HUDEP-2 (cell line): Measurements from ENCODE around the gene RNU4-1.
A peak's percentile ranks its signal among the peaks of the same experiment; 100 is the strongest.

Experiments used
- DNase-seq, 76 experiments: peaks; one replicate each; lab custom pipeline; 2025; ENCODE audit not compliant: unreplicated experiment in 76 of 76; lab: John Stamatoyannopoulos, UW

Gene RNU4-1

DNA sequence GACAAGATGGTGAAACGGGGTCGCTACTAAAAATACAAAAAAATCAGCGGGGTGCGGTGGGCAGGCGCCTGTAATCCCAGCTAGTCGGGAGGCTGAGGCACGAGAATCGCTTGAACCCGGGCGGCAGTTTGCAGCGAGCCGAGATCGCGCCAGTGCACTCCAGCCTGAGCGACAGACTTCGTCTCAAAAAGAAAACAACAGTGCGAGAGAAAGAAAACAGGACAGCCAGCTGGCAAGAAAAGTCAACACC lies 701 bp downstream of the RNU4-1 start:
- peak in 2 of 76 experiments; percentile 38 to 58 for DNase-seq

DNA sequence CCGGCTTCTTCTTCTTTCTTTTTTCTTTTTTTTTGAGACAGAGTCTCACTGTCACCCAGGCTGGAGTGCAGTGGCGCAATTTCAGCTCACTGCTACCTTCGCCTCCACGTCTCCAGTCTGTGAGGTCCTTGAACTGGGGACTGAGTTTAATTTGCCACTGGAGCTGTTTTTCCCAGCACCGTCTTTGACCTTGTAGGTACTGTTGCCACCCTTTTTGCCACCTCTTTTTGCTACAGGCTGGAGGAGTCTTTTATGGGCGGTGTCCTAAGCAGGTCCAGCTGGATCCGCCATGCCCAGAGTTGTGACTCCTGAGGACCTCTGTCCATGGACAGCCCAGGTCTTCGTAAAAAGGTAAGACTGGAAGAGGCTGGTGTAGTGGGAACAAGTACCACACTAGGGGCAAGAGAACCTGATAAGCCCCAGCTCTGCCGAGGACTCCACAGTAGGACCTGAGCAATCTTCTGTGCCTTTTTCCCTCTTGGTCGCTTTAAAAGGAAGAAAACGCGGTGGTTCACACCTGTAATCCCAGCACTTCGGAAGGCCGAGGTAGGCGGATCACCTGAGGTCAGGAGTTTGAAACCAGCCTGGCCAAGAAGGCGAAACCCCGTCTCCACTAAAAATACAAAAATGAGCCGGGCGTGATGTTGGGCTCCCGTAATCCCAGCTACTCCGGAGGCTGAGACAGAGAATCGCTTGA lies 2.3 kb downstream of the RNU4-1 start:
- DNase-seq: peak in 1 of 76 experiments; percentile 21

DNA sequence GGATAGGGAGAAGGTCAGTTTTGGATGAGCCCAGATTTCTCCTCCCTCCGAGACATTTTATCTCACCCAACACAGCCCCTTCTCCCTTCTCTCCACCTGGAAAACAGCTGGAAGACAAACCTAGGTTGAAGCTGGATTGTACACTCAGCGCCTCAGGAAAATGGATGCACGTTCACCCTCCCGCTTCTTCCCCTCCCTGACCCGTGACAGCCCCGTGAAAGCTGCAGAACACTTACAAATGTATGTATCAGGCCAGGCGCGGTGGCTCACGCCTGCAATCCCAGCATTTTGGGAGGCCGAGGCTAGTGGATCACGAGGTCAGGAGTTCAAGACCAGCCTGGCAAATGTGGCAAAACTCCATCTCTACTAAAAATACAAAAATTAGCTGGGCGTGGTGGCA lies 5.5 kb downstream of the RNU4-1 start:
- no peak for DNase-seq

DNA sequence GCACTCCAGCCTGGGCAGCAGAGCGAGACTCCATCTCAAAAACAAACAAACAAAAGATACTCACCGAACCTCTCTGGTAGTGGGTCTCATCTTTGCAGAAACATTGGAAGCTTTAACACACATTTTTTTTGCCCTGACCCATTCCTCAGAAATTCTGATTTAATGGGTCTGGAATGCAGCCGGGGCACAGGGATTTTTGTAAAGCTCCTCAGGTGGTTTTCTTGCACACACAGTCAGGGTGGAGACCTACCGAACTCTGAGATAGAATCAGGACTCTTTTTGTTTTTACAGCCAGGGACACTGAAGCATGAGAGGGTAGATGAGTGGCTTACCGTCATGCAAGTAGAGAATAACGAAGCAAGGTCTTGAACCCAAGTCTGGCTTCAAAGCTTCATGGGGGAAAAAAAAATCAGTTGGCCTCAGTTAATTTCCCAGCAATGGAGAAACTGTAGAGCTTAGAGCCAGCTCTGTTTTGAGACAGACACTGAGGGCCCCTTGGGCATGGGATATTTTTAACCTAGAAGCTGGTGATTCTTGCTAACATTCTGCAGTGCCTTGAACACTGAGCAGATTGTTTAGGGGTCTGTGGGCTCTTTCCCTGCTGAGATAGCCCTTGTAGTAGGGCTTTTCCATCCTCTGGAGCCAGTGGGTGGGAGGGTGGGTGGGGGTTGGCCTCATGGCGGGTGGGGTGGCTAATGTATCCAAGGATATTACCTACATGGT lies 6.1 kb downstream of the RNU4-1 start:
- no peak for DNase-seq

DNA sequence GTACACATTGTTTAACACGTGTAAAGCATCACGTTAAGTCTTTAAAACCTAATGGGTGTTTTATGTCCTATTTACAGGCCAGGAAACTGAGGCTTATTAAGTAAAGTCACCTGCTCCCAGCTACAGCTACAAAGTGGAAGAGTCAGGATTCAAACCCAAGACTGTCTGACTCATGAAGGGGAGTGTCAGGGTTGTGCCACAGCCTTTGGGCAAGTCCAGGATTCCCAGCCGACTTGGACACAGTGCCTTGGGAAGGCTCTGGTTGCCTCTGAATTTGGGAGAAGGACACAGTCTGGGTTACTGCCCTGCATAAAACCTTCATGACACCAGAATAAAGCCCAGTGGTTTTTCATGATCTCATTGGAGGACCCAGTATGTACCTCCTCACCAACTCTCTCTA lies 8.7 kb downstream of the RNU4-1 start:
- DNase-seq: no peak

DNA sequence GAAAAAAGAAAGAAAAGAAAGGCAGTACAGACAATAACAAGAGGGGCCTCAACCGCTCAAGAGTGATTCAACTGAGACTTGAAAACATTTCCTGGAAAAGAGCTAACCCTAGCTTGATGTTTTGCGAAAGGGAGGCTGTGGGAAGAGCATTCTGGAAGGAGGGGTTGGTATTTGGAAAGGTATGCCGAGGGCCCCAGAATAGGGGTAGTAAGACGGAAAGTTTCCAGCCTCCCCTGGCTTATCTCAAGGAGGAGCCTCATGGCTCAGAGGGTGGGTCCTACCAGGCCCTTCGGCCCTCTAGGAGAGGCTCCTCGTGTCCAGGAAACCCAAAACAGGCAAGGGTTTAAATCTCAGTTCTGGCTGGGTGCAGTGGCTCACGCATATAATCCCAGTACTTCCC lies 9.7 kb downstream of the RNU4-1 start:
- no peak for DNase-seq

DNA sequence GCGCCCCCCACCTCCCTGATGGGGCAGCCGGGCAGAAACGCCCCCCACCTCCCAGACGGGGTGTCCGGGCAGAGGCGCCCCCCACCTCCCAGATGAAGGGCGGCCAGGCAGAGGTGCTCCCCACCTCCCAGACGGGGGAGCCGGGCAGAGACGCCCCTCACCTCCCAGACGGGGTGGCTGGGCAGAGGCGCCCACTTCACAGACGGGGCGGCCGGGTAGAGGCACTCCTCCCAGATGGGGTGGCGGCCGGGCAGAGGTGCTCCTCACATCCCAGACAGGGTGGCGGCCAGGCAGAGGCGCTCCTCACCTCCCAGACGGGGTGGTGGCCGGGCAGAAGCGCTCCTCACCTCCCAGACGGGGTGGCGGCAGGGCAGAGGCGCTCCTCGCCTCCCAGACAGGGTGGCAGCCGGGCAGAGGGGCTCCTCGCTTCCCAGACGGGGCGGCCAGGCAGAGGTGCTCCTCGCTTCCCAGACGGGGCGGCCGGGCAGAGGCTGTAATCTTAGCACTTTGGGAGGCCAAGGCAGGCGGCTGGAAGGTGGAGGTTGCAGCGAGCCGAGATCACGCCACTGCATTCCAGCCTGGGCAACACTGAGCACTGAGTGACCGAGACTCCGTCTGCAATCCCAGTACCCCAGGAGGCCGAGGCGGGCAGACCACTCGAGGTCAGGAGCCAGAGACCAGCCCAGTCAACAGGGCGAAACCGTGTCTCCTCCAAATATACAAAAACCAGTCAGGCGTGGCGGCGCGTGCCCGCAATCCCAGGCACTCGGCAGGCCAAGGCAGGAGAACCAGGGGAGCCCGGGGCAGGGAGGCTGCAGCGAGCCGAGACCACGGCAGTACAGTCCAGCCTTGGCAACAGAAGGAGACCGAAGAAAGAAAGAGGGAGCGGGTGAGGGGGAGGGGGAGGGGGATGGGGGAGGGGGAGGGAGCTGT lies 14.6 kb downstream of the RNU4-1 start:
- no peak for DNase-seq

DNA sequence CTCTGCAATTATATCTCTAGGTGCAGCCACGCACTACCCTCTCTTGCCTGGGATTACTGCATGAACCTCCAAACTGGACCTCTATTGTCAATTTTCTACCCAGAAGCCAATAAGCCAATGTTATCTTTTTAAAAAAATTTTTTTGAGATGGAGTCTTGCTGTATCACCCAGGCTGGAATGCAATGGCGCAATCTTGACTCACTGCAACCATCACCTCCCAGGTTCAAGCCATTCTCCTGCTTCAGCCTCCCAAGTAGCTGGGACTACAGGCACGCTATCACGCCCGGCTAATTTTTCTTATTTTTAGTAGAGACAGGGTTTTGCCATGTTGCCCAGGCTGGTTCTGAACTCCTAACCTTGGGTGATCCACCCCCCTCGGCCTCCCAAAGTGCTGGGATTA lies 16.3 kb downstream of the RNU4-1 start:
- DNase-seq: no peak

DNA sequence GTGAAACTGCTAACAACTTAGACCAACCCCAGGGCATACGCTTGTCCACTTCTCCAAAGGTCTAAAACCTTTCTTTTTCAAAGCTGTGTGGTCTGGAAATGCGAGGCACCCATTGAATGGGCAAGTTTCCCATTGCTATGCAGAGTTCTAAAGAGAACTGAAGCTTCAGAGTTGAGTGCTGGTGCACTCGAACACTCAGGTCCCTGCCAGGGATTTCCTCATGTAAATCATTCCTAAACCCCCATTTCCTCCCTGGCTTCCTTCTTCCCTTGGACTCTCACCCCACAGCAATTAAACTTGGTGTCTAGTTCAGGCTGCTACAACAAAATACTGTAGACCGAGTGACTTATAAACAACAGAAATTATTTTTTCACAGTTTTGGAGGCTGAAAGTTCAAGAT lies 25.3 kb downstream of the RNU4-1 start:
- no peak for DNase-seq

DNA sequence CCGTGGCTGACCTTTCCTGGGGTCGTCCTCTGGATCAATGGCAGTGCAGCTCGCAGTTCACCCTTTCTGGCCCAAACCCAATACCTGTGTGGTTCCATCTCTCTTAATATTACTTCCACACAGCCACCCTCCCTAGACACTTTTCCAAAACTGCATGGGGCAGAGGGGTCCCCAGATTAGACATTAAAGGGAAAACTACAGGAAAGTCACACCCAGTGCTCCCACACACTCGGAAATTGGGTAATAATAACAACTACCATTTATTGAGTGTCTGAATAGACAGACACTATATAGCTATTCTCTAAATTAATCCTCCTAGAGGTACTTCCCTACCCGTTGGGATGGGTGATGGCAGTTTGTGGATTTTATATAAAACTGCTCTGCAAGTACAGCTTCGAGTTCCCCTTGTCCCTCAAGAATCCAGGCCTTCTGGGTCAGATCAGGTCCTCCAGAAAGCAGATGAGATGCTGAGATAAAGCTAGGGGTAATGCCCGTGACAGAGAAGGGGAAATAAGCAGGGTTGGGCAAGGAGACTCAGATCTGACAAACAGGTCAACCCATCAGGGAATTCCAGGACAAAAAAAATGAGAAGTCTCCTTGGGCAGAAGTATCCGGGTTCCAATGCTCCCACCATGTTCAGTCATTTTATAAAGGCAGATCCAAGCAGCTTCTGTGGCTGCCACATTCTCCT lies 26.7 kb downstream of the RNU4-1 start:
- no peak for DNase-seq

DNA sequence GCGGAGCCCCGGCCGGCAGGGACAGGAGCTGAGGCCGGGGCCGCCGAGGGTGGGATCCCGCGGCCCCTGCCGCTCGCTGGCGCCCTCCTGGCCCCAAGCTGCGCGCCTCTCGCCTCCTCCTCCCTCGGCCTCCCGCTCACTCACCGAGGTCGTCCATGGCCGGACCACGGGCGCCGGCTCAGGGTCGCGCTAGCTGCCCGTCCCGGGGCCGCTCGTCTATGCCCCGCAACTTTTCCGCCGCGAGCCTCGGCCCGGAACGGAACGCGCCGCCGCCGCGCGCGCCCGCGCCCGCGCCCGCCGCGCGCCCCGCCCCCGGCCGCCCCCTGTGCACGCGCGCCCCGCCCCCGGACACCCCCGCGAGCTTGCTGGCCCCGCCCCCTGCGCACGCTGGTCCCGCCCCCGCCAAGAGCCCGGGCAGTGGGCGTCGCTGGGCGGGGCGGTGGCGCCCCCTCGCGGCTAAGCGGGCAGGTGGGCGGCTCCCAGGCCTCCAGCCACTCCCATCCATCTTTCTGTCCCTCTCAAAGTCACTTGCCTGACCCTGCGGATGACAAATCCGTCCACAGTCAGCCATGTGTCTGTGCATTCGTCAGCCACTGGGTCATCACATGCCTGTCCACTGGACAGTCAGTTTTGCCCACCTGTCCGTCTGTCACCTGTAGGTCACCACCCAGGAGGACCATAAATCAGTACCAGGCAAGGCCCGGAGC lies 27.4 kb downstream of the RNU4-1 start, which contains the start of gene PXN:
TSS of gene PXN (minus strand) at position 258 of the 707 bp plus-strand sequence. CDS start at position 157, 101 bp downstream.
- peak in 72 of 76 experiments; percentile 5 to 92 (median 74) for DNase-seq

DNA sequence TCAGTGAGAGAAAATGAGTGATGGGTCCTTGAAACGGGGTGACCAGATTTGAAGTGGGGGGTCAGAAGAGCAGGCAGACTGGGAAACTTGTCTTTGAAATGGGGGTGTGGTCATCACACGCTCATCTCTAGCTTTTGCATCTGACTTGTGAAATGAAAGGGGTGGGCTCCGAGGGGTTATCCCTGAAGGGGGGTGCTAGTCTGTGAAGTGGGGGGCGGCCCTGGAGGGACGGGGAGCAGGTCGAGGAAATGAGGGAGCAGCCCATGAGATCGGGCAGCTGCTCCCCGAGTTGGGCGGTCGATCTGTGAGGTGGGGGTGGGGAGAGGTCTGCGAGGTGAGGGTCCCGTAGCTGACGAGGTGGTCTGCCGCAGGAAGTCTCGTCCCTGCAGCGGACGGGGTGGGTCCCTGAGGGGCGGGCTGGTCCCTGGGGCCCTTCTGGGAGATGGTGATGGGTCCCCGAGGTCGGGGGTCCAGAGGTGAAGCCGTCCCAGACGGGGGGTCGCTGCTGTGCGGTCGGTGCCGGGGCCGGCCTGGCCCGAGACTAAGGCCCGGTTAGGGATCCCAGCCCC lies 28.0 kb downstream of the RNU4-1 start:
- DNase-seq: no peak

DNA sequence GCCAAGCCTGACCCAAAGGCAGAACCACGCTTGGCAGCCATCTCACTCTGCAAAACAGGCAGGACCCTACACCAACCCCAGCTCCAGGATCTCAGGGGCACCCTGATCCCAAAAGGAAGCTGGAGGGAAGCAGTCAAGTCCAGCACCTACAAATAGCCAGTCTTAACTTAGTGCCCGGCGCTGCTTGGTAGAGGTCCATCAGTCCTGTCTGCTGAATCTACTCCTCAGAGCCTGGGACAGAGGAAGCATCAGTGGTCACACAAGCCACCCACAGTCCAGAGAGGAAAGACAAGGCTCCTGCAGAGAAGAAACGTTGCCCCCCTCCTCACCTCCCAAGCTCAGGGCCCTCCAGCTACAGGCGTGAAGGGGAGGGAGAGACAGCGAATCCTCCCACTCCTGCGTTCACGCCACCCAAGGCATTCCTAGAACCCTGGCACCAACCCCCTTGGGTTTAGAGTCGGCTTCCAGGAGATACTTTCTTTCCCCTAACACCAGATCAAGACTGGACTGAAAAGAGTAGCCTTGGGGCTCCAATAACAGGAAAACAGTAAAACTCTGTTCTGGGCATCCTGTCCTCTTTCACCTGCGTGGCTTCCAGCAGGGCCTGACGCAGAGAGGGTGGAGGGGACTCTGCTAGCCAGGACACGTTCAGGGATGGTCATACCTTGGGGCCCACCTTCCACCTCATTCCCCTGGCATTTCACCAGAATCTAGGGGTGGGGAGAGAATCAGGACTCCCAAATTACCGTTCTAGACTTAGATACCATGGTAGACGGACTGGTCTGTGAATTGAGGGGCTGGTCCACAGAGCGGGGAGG lies 28.7 kb downstream of the RNU4-1 start:
- no peak for DNase-seq

DNA sequence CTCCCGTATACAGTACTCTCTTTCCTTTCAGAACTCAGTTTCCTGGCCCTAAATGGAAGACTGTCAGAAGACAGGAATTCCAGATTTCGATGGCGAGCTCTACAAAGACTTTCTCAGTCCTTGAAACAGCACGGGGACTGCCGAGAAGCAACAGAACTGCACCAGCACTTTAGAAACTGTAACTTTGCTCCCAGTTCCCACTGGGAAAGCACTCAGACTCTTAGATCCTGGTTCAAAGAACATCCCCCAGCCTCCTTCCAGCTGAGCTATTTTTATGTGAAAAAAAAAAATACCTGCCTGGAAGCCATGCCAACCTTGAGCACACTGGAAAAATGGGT lies 29.3 kb downstream of the RNU4-1 start:
- no peak for DNase-seq

DNA sequence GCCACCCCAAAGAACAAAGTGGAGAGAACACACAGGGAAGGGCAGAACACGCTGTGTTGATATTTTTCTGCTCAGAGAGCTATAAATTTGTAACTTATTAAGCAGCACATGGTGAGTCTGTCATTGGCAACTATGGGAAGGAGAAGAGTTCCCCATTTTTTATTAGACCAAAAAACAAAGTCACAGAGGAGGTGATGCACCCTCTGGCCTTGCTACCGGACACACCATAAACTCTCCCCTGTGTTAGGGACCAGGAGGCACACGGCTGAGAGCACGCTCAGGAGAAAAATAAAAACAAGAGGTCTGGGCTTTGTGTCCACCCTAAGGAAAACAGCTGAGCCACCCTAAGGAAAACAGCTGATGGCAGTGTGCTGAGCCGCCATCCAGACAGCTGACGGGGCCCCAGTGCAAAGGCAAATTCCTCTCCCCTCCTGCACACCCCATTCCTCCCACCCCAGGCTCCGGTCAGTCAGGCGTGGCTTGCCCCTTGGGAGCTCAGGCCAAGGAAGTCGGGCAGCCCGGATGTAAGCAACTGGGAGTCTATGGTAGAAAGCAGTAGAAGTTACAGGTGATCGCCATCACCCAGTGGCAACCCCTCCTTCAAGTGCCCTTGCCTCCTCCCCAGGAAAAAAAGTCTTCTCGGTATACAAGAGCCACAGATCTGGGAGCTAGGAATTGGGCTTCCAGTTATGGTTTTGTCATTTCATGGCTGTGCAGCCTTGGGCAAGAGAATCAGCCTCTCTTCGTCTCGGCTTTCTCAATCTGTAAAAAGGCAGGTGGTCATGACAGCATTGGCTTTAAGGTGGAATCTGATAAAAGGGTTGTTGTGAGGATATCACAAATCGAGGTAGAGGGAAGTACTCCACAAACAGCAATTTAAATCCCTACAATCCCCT lies 29.9 kb downstream of the RNU4-1 start:
- no peak for DNase-seq

DNA sequence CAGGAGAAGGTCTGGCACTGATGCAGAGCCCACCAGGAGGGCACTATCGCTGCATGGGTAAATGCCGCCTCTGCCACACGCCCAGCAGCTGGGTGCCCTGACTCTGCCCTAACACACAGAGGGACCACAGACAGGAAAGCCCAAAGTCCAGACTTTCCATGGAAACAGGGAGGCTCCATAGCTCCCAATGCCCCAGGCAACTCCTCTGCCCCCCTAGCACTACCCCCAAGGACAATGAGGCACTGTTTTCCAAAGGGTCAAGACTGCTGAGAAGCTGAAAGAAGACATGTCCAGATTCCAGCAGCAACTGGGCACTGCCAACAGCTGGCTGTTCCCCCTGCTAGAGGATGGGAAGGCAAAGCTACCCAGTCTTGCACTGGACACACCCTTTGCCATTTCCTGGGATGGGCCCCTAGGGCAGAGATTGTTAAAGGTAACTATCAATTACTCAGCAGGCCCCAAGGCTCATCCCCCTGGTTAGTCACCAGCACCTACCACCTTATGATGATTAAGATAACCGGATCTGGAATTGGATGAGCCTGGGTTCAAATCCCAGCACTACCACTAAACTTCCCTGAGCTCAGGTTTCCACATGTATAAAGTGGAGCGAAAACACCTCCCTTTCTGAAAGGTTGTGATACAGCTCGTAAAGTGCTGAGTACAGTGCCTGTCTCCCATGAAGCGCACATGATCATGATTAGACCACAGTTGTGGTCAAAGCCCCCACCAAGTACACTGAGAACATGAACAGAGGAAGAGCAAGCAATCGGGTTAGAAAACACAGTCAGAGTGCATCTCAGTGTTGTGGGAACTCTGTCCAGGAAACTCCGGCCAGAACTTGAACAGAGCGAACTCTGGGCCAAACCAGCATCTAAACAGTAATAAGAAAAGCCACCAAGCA lies 30.8 kb downstream of the RNU4-1 start:
- DNase-seq: no peak

DNA sequence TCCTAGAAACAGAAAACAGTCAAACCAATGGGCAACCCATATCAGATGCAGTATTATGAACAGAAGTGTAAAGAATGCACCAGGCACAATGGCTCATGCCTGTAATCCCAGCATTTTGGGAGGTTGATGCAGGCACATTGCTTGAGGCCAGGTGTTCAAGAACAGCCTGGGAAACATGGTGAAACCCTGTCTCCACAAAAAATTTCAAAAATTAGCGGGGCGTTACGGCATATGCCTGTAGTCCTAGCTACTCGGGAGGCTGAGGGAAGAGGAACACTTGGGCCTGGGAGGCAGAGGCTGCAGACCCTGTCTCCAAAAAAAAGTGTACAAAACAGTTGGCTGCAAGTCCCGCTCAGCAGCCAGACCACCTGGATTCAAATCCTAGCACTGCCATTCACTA lies 32.4 kb downstream of the RNU4-1 start:
- DNase-seq: no peak
